ENCODE data around the gene ATXN7L1.

The ATXN7L1 gene

GRCh38 chr7:105876091-105876963, at the start of gene ATXN7L1:
Gene ATXN7L1 (minus strand): TSS chr7:105876599. CDS start chr7:105876558, 41 bp downstream.
- peak; percentile 82 for DNase-seq (ENCODE audit: low spot score)

GRCh38 chr7:105926131-105926530, 49.7 kb upstream of the ATXN7L1 start:
- no peak for DNase-seq (ENCODE audit: low spot score)

GRCh38 chr7:105924945-105925344, 48.5 kb upstream of the ATXN7L1 start:
- DNase-seq (ENCODE audit: low spot score): no peak

GRCh38 chr7:105920766-105921165, 44.4 kb upstream of the ATXN7L1 start:
- DNase-seq (ENCODE audit: low spot score): no peak

GRCh38 chr7:105917659-105918058, 41.3 kb upstream of the ATXN7L1 start:
- no peak for DNase-seq (ENCODE audit: low spot score)

GRCh38 chr7:105916603-105917002, 40.2 kb upstream of the ATXN7L1 start:
- DNase-seq (ENCODE audit: low spot score): no peak

GRCh38 chr7:105913947-105914346, 37.5 kb upstream of the ATXN7L1 start:
- no peak for DNase-seq (ENCODE audit: low spot score)

GRCh38 chr7:105911961-105912575, 35.7 kb upstream of the ATXN7L1 start:
- DNase-seq (ENCODE audit: low spot score): no peak

GRCh38 chr7:105910172-105910571, 33.8 kb upstream of the ATXN7L1 start:
- DNase-seq (ENCODE audit: low spot score): no peak

- no peak for DNase-seq (ENCODE audit: low spot score)
Measured at GRCh38 chr7:105909742-105910141, 33.3 kb upstream of the ATXN7L1 start.

- no peak for DNase-seq (ENCODE audit: low spot score)
Measured at GRCh38 chr7:105907129-105907846, 30.9 kb upstream of the ATXN7L1 start.

GRCh38 chr7:105906695-105907094, 30.3 kb upstream of the ATXN7L1 start:
- no peak for DNase-seq (ENCODE audit: low spot score)

GRCh38 chr7:105905910-105906568, 29.6 kb upstream of the ATXN7L1 start:
- DNase-seq (ENCODE audit: low spot score): no peak

- DNase-seq (ENCODE audit: low spot score): no peak
Measured at GRCh38 chr7:105905209-105905909, 29.0 kb upstream of the ATXN7L1 start.

- DNase-seq (ENCODE audit: low spot score): no peak
Measured at GRCh38 chr7:105904064-105904463, 27.7 kb upstream of the ATXN7L1 start.

GRCh38 chr7:105902325-105902911, 26.0 kb upstream of the ATXN7L1 start:
- no peak for DNase-seq (ENCODE audit: low spot score)

GRCh38 chr7:105897999-105898398, 21.6 kb upstream of the ATXN7L1 start:
- no peak for DNase-seq (ENCODE audit: low spot score)

GRCh38 chr7:105896407-105896911, 20.1 kb upstream of the ATXN7L1 start:
- no peak for DNase-seq (ENCODE audit: low spot score)

GRCh38 chr7:105894131-105894530, 17.7 kb upstream of the ATXN7L1 start:
- DNase-seq (ENCODE audit: low spot score): no peak

GRCh38 chr7:105892387-105892786, 16.0 kb upstream of the ATXN7L1 start:
- no peak for DNase-seq (ENCODE audit: low spot score)

Measured in hematopoietic multipotent progenitor cell treated with erythropoietin and hydrocortisone succinate and interleukin-3 and kit ligand, for 17 days (in vitro differentiated cells).